IMR-90 (cell line): ENCODE data around the gene FDXR. TPM values are rescaled to one million over a fixed set of nuclear protein-coding genes. Genes with fewer than 3 reads are reported as not detected.
A peak's percentile ranks its signal among the peaks of the same experiment; 100 is the strongest.

Experiments
- ATAC-seq: fragments of 200-7000 bp; cut with Tn5 transposase; 2 replicates; pipeline ENCODE4 v1.9.1; 2020; ENCODE audit warnings: low read depth, mild to moderate bottlenecking, moderate library complexity
- BruUV-seq: library from RNA; stranded (reverse); fragments of 400-500 nt; replicated peaks from 2 replicates; lab custom pipeline; 2021; lab: Mats Ljungman, UMichigan
- CTCF ChIA-PET: fragments of 300-600 bp; formaldehyde crosslinking; extraction: SDS; loops from one replicate; lab custom pipeline; 2021; ENCODE audit warnings: antibody characterized with exemption; lab: Yijun Ruan, JAX
- POLR2A ChIA-PET: fragments of 300-600 bp; sonication (Branson Sonifier 250); formaldehyde crosslinking; loops from one replicate; lab custom pipeline; 2022; ENCODE audit warnings: antibody characterized with exemption; ENCODE audit not compliant: unreplicated experiment; lab: Charles Lee
- DNase-seq: peaks from one replicate; pipeline ENCODE4 v3.0.0; 2013
- H2AFZ ChIP-seq: replicated peaks from 2 replicates; pipeline ENCODE3; 2013; ENCODE audit warnings: low read length, mild to moderate bottlenecking; ENCODE audit not compliant: poor library complexity
- H2AK5ac ChIP-seq: 2 replicates; pipeline ENCODE4 v1.6.1; 2013; ENCODE audit warnings: low read depth, low read length, inconsistent platforms
- H2AK9ac ChIP-seq: replicated peaks from 2 replicates; pipeline ENCODE3; 2013; ENCODE audit warnings: mild to moderate bottlenecking, low read depth, low read length, moderate library complexity; ENCODE audit not compliant: poor library complexity
- H2BK120ac ChIP-seq: 2 replicates; pipeline ENCODE4 v1.6.1; 2013; ENCODE audit warnings: low read depth, low read length, inconsistent platforms
- H2BK15ac ChIP-seq: 3 replicates; pipeline ENCODE4 v1.6.1; 2013; ENCODE audit warnings: low read depth, low read length, inconsistent platforms
- H2BK20ac ChIP-seq: 2 replicates; pipeline ENCODE4 v1.6.1; 2013; ENCODE audit warnings: low read depth, mild to moderate bottlenecking, inconsistent platforms, low read length, moderate library complexity
- H2BK5ac ChIP-seq: 2 replicates; pipeline ENCODE4 v1.6.1; 2013; ENCODE audit warnings: mild to moderate bottlenecking, low read depth, low read length, inconsistent platforms; ENCODE audit not compliant: poor library complexity, severe bottlenecking
- H3K14ac ChIP-seq: replicated peaks from 2 replicates; pipeline ENCODE4 v1.6.1; 2013; ENCODE audit warnings: low read depth, low read length, inconsistent platforms
- H3K18ac ChIP-seq: 2 replicates; pipeline ENCODE4 v1.6.1; 2013; ENCODE audit warnings: low read depth, low read length, control low read depth
- H3K23ac ChIP-seq: 2 replicates; pipeline ENCODE4 v1.6.1; 2013; ENCODE audit warnings: low read depth, low read length, inconsistent platforms
- H3K27ac ChIP-seq: 2 replicates; pipeline ENCODE4 v1.5.1; 2013; ENCODE audit warnings: mild to moderate bottlenecking, control low read depth, low read length; ENCODE audit not compliant: insufficient read depth
- H3K27me3 ChIP-seq: 2 replicates; pipeline ENCODE4 v1.6.1; 2013; ENCODE audit warnings: low read length; ENCODE audit not compliant: control insufficient read depth, insufficient read depth
- H3K36me3 ChIP-seq: 2 replicates; pipeline ENCODE4 v1.6.1; 2013; ENCODE audit warnings: low read length, mixed read lengths; ENCODE audit not compliant: control insufficient read depth, insufficient read depth
- H3K4ac ChIP-seq: 2 replicates; pipeline ENCODE4 v1.6.1; 2013; ENCODE audit warnings: low read depth, low read length, inconsistent platforms
- H3K4me1 ChIP-seq: 2 replicates; pipeline ENCODE4 v1.6.1; 2013; ENCODE audit warnings: low read length, mixed read lengths; ENCODE audit not compliant: control insufficient read depth, insufficient read depth
- H3K4me2 ChIP-seq: 2 replicates; pipeline ENCODE4 v1.6.1; 2013; ENCODE audit warnings: low read depth, mild to moderate bottlenecking, control low read depth, low read length, moderate library complexity
- H3K4me3 ChIP-seq: 2 replicates; pipeline ENCODE4 v1.5.1; 2013; ENCODE audit warnings: low read depth, mild to moderate bottlenecking, control low read depth, low read length, moderate library complexity; ENCODE audit not compliant: insufficient read depth
- H3K56ac ChIP-seq: 2 replicates; pipeline ENCODE4 v1.6.1; 2013; ENCODE audit warnings: low read length, inconsistent platforms; ENCODE audit not compliant: insufficient read depth; ENCODE audit errors: extremely low read depth
- H3K79me1 ChIP-seq, 2 experiments: 2 replicates each; pipeline ENCODE4 v1.6.1; 2013; ENCODE audit warnings: low read length in 2 of 2, inconsistent platforms in 1 of 2, low read depth in 1 of 2
- H3K9ac ChIP-seq: 2 replicates; pipeline ENCODE4 v1.6.1; 2013; ENCODE audit warnings: low read depth, low read length, control low read depth
- H3K9me1 ChIP-seq: 2 replicates; pipeline ENCODE4 v1.6.1; 2013; ENCODE audit warnings: low read length, inconsistent platforms; ENCODE audit not compliant: insufficient read depth
- H3K9me3 ChIP-seq: 2 replicates; pipeline ENCODE4 v1.6.1; 2013; ENCODE audit warnings: low read length; ENCODE audit not compliant: control insufficient read depth, insufficient read depth
- H4K20me1 ChIP-seq: 2 replicates; pipeline ENCODE4 v1.6.1; 2013; ENCODE audit warnings: low read length, inconsistent platforms; ENCODE audit not compliant: insufficient read depth
- H4K5ac ChIP-seq: 2 replicates; pipeline ENCODE4 v1.6.1; 2013; ENCODE audit warnings: mild to moderate bottlenecking, low read depth, low read length, control low read depth
- H4K8ac ChIP-seq, 2 experiments: 2 replicates each; pipeline ENCODE4 v1.6.1; 2013; ENCODE audit warnings: low read depth in 2 of 2, low read length in 2 of 2, control low read depth in 1 of 2, inconsistent platforms in 1 of 2
- H4K91ac ChIP-seq: 2 replicates; pipeline ENCODE4 v1.6.1; 2013; ENCODE audit warnings: low read depth, low read length, inconsistent platforms; ENCODE audit not compliant: insufficient read depth
- BHLHE40 ChIP-seq: fragments of 150-350 bp; IDR thresholded peaks from 2 replicates; pipeline ENCODE4 v1.6.1; 2016; ENCODE audit warnings: mild to moderate bottlenecking, low read depth, low read length
- CEBPB ChIP-seq: IDR thresholded peaks from 2 replicates; pipeline ENCODE4 v1.6.1; 2012; ENCODE audit warnings: low read depth, low read length, improper control_type of control experiment
- CHD1 ChIP-seq: IDR thresholded peaks from 2 replicates; pipeline ENCODE4 v1.6.1; 2012; ENCODE audit warnings: low read depth, low read length, improper control_type of control experiment
- CTCF ChIP-seq: conservative IDR thresholded peaks from 2 replicates; pipeline ENCODE4 v1.5.1; 2012; ENCODE audit warnings: mild to moderate bottlenecking, low read depth, low read length, improper control_type of control experiment
- FOS ChIP-seq: fragments of 150-350 bp; IDR thresholded peaks from 2 replicates; pipeline ENCODE4 v1.6.1; 2016; ENCODE audit warnings: low read depth, low read length
- MAFK ChIP-seq: IDR thresholded peaks from 2 replicates; pipeline ENCODE4 v1.6.1; 2012; ENCODE audit warnings: low read depth, low read length, improper control_type of control experiment
- MAZ ChIP-seq: IDR thresholded peaks from 2 replicates; pipeline ENCODE4 v1.6.1; 2012; ENCODE audit warnings: low read depth, mild to moderate bottlenecking, low read length, improper control_type of control experiment, moderate library complexity, borderline replicate concordance
- MXI1 ChIP-seq: IDR thresholded peaks from 2 replicates; pipeline ENCODE4 v1.6.1; 2012; ENCODE audit warnings: low read depth, mild to moderate bottlenecking, low read length, moderate library complexity, borderline replicate concordance
- NFE2L2 ChIP-seq: fragments of 150-350 bp; IDR thresholded peaks from 2 replicates; pipeline ENCODE4 v1.6.1; 2016; ENCODE audit warnings: low read depth, mild to moderate bottlenecking, low read length
- RCOR1 ChIP-seq: IDR thresholded peaks from 2 replicates; pipeline ENCODE4 v1.6.1; 2012; ENCODE audit warnings: mild to moderate bottlenecking, low read length, improper control_type of control experiment; ENCODE audit not compliant: insufficient replicate concordance
- RFX5 ChIP-seq: IDR thresholded peaks from 2 replicates; pipeline ENCODE4 v1.8.0; 2012; ENCODE audit warnings: low read depth, mild to moderate bottlenecking, low read length, moderate library complexity
- SMC3 ChIP-seq: fragments of 150-350 bp; IDR thresholded peaks from 2 replicates; pipeline ENCODE4 v1.6.1; 2016; ENCODE audit warnings: low read depth, mild to moderate bottlenecking, antibody characterized with exemption, low read length, moderate library complexity
- WGBS, 2 experiments: methylation state at CpG; one replicate each; pipeline versions ENCODE4 v1.1.5 to v1.1.7; 2013; ENCODE audit warnings: missing lambda C conversion rate in 2 of 2; ENCODE audit not compliant: insufficient read length in 1 of 2; ENCODE audit errors: extremely low coverage in 2 of 2; 5-methylcytosine and 5-hydroxymethylcytosine counted together
- dilution Hi-C: fragments of 300-500 bp; cut with HindIII; formaldehyde crosslinking; loops from one replicate; pipeline ENCODE4 v1.14.3; 2018; ENCODE audit warnings: low sequenced_read_pairs; ENCODE audit not compliant: unreplicated experiment
- in situ Hi-C: fragments of 300-500 bp; cut with MboI; formaldehyde crosslinking; loops from 3 replicates; pipeline ENCODE4 v1.14.3; 2019; ENCODE audit warnings: low sequenced_read_pairs, inconsistent platforms, mixed read lengths
- intact Hi-C: fragments of 100-400 bp; cut with micrococcal nuclease; formaldehyde crosslinking; loops from 2 replicates; pipeline ENCODE4 v1.10.0; 2022
- polyA plus RNA-seq, 3 experiments: library from polyadenylated mRNA; depleted of rRNA; stranded (reverse); fragments of >200 nt; gene quantifications; 2 replicates each; pipeline ENCODE4 v1.2.3, GENCODE V29; 2012; ENCODE audit warnings: low replicate concordance in 1 of 3
- total RNA-seq: library from RNA; depleted of rRNA; stranded (reverse); fragments of >200 nt; gene quantifications from 2 replicates; pipeline ENCODE4 v1.2.3, GENCODE V29; 2012

The FDXR gene
- total and polyA plus RNA-seq, 2 of the 4 experiments (the other 2 are of a cell fraction): 12.4 to 18.6 TPM

- in situ Hi-C loops: loop anchor here (25.0 kb wide), 1 partner anchor 649 kb away; the partner anchor contains the start of genes RPL38 and TTYH2
- Histone ChIP-seq H3K4me1 (no peaks in the 10 kb centered on the region; the same call in 1 of the 2 replicates), H3K23ac (peak overlapping the region; percentile 33; the same call in 1 of the 2 replicates)
Observed at GRCh38 chr17:74861662-74862107, 11.1 kb downstream of the FDXR start.

More at GRCh38 chr17:74861662-74862107, 11.1 kb downstream of the FDXR start:
- TF ChIP-seq RFX5 (no peak), SMC3 (no peak), CEBPB (no peak), MXI1 (no peak), CTCF (no peak), FOS (no peak), CHD1 (no peak), MAZ (no peak), MAFK (no peak), BHLHE40 (no peak), NFE2L2 (no peak), RCOR1 (no peak)
- Histone ChIP-seq H3K36me3 (peaks cover 9% of the 10 kb centered on the region; the same call in 1 of the 2 replicates), H2BK5ac (no peak overlapping the region), H3K9me1 (no peaks in the 10 kb centered on the region), H2AK5ac (no peak overlapping the region), H3K56ac (no peak overlapping the region), H2AFZ (no peak overlapping the region), H4K5ac (no peak overlapping the region), H3K4ac (no peak overlapping the region), H3K9me3 (no peaks in the 10 kb centered on the region; the same call in 1 of the 2 replicates), H3K18ac (no peak overlapping the region), H3K27me3 (peaks cover 50% of the 10 kb centered on the region), H4K91ac (no peak overlapping the region), H2AK9ac (peak overlapping the region; percentile 70), H3K79me1 (no peaks in the 10 kb centered on the region), H2BK120ac (no peak overlapping the region), H3K4me3 (no peak overlapping the region), H4K20me1 (peaks cover 4% of the 10 kb centered on the region; the same call in 1 of the 2 replicates), H3K27ac (no peak overlapping the region), H2BK20ac (no peak overlapping the region), H3K4me2 (no peak overlapping the region), H2BK15ac (no peak overlapping the region), H3K14ac (no peak overlapping the region), H4K8ac (no peak overlapping the region), H3K9ac (no peak overlapping the region)
- ChIA-PET POLR2A (interaction anchor here (0.5 to 1.4 kb wide), 2 partner anchors 9 to 12 kb away, joined by 3 to 5 read pairs; partner anchors contain the start of gene FDXR), CTCF (interaction anchor here (0.6 to 1.2 kb wide), 3 partner anchors 70 to 772 kb away, joined by 3 read pairs; no protein-coding TSS in a partner anchor)
- WGBS, 2 experiments: 6% methylated on average over 28 of the region's 36 CpGs; no CpG with 5 or more reads in 1 of the 2 experiments
- dilution Hi-C loops: no loop called here
- ATAC-seq: peak; percentile 12; the same call in 1 of the 2 replicates
- intact Hi-C loops: loop anchor here (10.0 kb wide), 1 partner anchor 487 kb away; no protein-coding TSS in a partner anchor
- DNase-seq: no peak
- no TSS peak for BruUV-seq
